PC-3 (cell line): Measurements from ENCODE around the gene HLA-DQA1. TPM values are rescaled to one million over a fixed set of nuclear protein-coding genes. Genes with fewer than 3 reads are reported as not detected.

ENCODE experiments used
- ATAC-seq: fragments of 200-7000 bp; cut with Tn5 transposase; 2 replicates; pipeline ENCODE4 v1.9.1; 2020; ENCODE audit warnings: mild to moderate bottlenecking, moderate library complexity
- BruUV-seq: library from RNA; stranded (reverse); fragments of 400-500 nt; replicated peaks from 2 replicates; lab custom pipeline; 2021; lab: Mats Ljungman, UMichigan
- CTCF ChIA-PET: fragments of 300-600 bp; sonication (Branson Sonifier 250); formaldehyde crosslinking; loops from one replicate; lab custom pipeline; 2022; ENCODE audit warnings: antibody characterized with exemption; lab: Charles Lee
- POLR2A ChIA-PET: fragments of 300-600 bp; sonication (Branson Sonifier 250); formaldehyde crosslinking; loops from one replicate; lab custom pipeline; 2022; ENCODE audit warnings: antibody characterized with exemption; ENCODE audit not compliant: unreplicated experiment; lab: Charles Lee
- DNase-seq: peaks from one replicate; pipeline ENCODE4 v3.0.0-alpha.2; 2015
- H2AFZ ChIP-seq: fragments of 300-600 bp; sonication (generic); 2 replicates; pipeline ENCODE4 v1.6.0; 2016; ENCODE audit warnings: antibody characterized with exemption, low read length
- H3F3A ChIP-seq: fragments of 300-600 bp; sonication (generic); one replicate; pipeline ENCODE4 v1.6.0; 2017; ENCODE audit warnings: antibody characterized with exemption, low read length, control low read depth, mild to moderate bottlenecking; ENCODE audit not compliant: unreplicated experiment
- H3K27ac ChIP-seq: fragments of 300-600 bp; sonication (generic); 2 replicates; pipeline ENCODE4 v1.5.1; 2016; ENCODE audit warnings: mild to moderate bottlenecking, low read length
- H3K27me3 ChIP-seq: fragments of 300-600 bp; sonication (generic); 2 replicates; pipeline ENCODE4 v1.6.1; 2016; ENCODE audit warnings: low read length, mixed read lengths
- H3K36me3 ChIP-seq: fragments of 300-600 bp; sonication (generic); 2 replicates; pipeline ENCODE4 v1.6.1; 2016; ENCODE audit warnings: low read depth, mixed run types, low read length, mixed read lengths
- H3K4me1 ChIP-seq: fragments of 300-600 bp; sonication (generic); 2 replicates; pipeline ENCODE4 v1.5.1; 2016; ENCODE audit warnings: low read length; ENCODE audit not compliant: insufficient read depth
- H3K4me2 ChIP-seq: fragments of 300-600 bp; sonication (generic); 2 replicates; pipeline ENCODE4 v1.6.0; 2016; ENCODE audit warnings: low read length
- H3K4me3 ChIP-seq: fragments of 300-600 bp; sonication (generic); 2 replicates; pipeline ENCODE4 v1.5.1; 2016; ENCODE audit warnings: mild to moderate bottlenecking, low read length, mixed read lengths
- H3K79me2 ChIP-seq: fragments of 300-600 bp; sonication (generic); 2 replicates; pipeline ENCODE4 v1.6.1; 2017; ENCODE audit warnings: low read length, mixed read lengths
- H3K9ac ChIP-seq: fragments of 300-600 bp; sonication (generic); 2 replicates; pipeline ENCODE4 v1.6.0; 2016; ENCODE audit warnings: mild to moderate bottlenecking, low read length
- H3K9me2 ChIP-seq: fragments of 300-600 bp; sonication (generic); replicated peaks from 2 replicates; pipeline ENCODE4 v1.6.1; 2016; ENCODE audit warnings: mixed run types, low read length, mixed read lengths
- H3K9me3 ChIP-seq: fragments of 300-600 bp; sonication (generic); 2 replicates; pipeline ENCODE4 v1.6.1; 2016; ENCODE audit warnings: low read length, mixed read lengths
- H4K20me1 ChIP-seq: fragments of 300-600 bp; sonication (generic); 2 replicates; pipeline ENCODE4 v1.6.1; 2016; ENCODE audit warnings: low read length, mixed read lengths
- EZH2 ChIP-seq: fragments of 300-600 bp; sonication (generic); IDR thresholded peaks from one replicate; pipeline ENCODE4 v1.6.1; 2017; ENCODE audit warnings: antibody characterized with exemption, mild to moderate bottlenecking, low read length; ENCODE audit not compliant: unreplicated experiment
- EZH2phosphoT487 ChIP-seq: fragments of 300-600 bp; sonication (generic); IDR thresholded peaks from 2 replicates; pipeline ENCODE4 v1.6.1; 2018; ENCODE audit warnings: mild to moderate bottlenecking, antibody characterized with exemption, low read length, borderline replicate concordance
- intact Hi-C: fragments of 100-400 bp; cut with micrococcal nuclease; formaldehyde crosslinking; loops from 2 replicates; pipeline ENCODE4 v1.9.0; 2023
- total RNA-seq: library from RNA; depleted of rRNA; stranded (reverse); fragments of >200 nt; gene quantifications from 2 replicates; pipeline ENCODE4 v1.2.3, GENCODE V29; 2014
- TF ChIP-seq, protein P1 (sequence below): fragments of 300-600 bp; sonication (generic); conservative IDR thresholded peaks from 2 replicates; pipeline ENCODE4 v1.5.1; 2017; ENCODE audit warnings: antibody characterized with exemption, low read depth, mild to moderate bottlenecking, low read length

The HLA-DQA1 gene
- total RNA-seq, 1 experiment from 2014 or later, result not detected

DNA sequence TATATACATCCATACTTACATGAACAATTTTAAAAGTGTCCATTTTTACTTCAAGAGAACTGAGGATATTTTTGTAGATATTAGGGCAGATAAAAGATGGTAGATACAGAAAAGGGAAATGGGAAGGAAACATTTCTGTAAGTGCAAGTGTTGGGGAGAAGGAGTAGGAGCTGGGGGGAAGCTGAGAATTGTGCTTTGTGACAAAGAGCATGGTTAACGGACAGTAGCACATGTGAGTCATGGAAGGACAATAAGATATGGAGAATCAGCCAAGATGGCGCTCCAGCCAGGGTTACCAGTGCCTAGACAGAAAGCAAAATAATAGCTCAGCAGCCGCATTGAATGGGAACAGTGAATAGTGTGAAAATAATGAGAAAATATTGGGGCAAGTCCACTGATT, 34.8 kb upstream of the HLA-DQA1 start:
- Histone ChIP-seq H2AFZ (no peak overlapping the region), H3K9me2 (no peaks in the 10 kb centered on the region), H3K27me3 (0 out of 2 replicates have a peak, but pooled peaks cover 6% of the 10 kb centered on the region), H3K9ac (no peak overlapping the region), H3F3A (no peaks in the 10 kb centered on the region), H3K4me1 (no peaks in the 10 kb centered on the region), H3K79me2 (no peaks in the 10 kb centered on the region), H3K9me3 (no peaks in the 10 kb centered on the region), H4K20me1 (no peaks in the 10 kb centered on the region), H3K36me3 (no peaks in the 10 kb centered on the region), H3K4me3 (no peak overlapping the region), H3K4me2 (no peak overlapping the region), H3K27ac (no peak overlapping the region)
- DNase-seq (no peak), ATAC-seq (no peak)
- BruUV-seq, result no TSS peak
- no peak for TF ChIP-seq EZH2
- TF ChIP-seq, protein P1, sequence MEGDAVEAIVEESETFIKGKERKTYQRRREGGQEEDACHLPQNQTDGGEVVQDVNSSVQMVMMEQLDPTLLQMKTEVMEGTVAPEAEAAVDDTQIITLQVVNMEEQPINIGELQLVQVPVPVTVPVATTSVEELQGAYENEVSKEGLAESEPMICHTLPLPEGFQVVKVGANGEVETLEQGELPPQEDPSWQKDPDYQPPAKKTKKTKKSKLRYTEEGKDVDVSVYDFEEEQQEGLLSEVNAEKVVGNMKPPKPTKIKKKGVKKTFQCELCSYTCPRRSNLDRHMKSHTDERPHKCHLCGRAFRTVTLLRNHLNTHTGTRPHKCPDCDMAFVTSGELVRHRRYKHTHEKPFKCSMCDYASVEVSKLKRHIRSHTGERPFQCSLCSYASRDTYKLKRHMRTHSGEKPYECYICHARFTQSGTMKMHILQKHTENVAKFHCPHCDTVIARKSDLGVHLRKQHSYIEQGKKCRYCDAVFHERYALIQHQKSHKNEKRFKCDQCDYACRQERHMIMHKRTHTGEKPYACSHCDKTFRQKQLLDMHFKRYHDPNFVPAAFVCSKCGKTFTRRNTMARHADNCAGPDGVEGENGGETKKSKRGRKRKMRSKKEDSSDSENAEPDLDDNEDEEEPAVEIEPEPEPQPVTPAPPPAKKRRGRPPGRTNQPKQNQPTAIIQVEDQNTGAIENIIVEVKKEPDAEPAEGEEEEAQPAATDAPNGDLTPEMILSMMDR, result no peak
- TF ChIP-seq EZH2phosphoT487, result no peak
- ChIA-PET POLR2A (no interaction called here), CTCF (no interaction called here)
- intact Hi-C loops, result no loop called here

GRCh38 chr6:32603222-32603621, 34.0 kb upstream of the HLA-DQA1 start:
- CTCF ChIA-PET, result no interaction called here
- DNase-seq (no peak), ATAC-seq (no peak)
- Histone ChIP-seq H3K4me1 (no peaks in the 10 kb centered on the region), H3F3A (no peaks in the 10 kb centered on the region), H3K9me2 (no peaks in the 10 kb centered on the region), H3K79me2 (no peaks in the 10 kb centered on the region), H3K36me3 (no peaks in the 10 kb centered on the region), H3K9ac (no peak overlapping the region), H3K27me3 (0 out of 2 replicates have a peak, but pooled peaks cover 6% of the 10 kb centered on the region), H3K9me3 (no peaks in the 10 kb centered on the region), H3K4me2 (no peak overlapping the region), H3K27ac (no peak overlapping the region), H4K20me1 (no peaks in the 10 kb centered on the region), H2AFZ (no peak overlapping the region), H3K4me3 (no peak overlapping the region)
- POLR2A ChIA-PET, result no interaction called here
- no peak for TF ChIP-seq EZH2
- TF ChIP-seq, protein P1, result no peak
- no peak for TF ChIP-seq EZH2phosphoT487
- intact Hi-C loops, result no loop called here
- BruUV-seq, result no TSS peak

DNA sequence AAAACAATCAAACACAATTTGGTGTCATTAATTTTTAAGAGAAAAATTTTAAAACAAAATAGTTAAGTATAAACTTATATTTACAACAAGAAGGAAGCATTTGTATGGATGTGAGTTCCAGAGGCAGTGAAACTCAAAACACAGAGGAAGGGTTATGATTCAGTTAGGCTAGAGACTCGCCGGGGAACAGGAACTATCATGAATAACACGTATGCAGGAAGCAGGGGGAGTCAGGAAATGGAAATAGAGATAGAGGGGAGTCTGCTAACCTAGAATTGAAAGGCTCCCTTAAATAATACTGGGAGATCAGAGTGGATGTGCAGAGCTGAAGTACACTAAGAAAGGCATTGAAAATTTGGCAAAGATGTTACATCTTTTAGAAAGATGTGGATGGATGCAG, 33.3 kb upstream of the HLA-DQA1 start:
- H3K4me2 ChIP-seq, result no peak overlapping the region
- ChIA-PET POLR2A (no interaction called here), CTCF (no interaction called here)
- no peak for DNase-seq
- H2AFZ ChIP-seq, result no peak overlapping the region
- TF ChIP-seq, protein P1, result no peak
- TF ChIP-seq EZH2phosphoT487 (no peak), EZH2 (no peak)
- no peaks in the 10 kb centered on the region for H3F3A ChIP-seq
- no peak overlapping the region for H3K27ac ChIP-seq
- no peaks in the 10 kb centered on the region for H3K36me3 ChIP-seq
- H3K4me1 ChIP-seq, result no peaks in the 10 kb centered on the region
- intact Hi-C loops, result no loop called here
- no peak overlapping the region for H3K9ac ChIP-seq
- H3K79me2 ChIP-seq, result no peaks in the 10 kb centered on the region
- no peak for ATAC-seq
- H3K27me3 ChIP-seq, result 0 out of 2 replicates have a peak, but pooled peaks cover 6% of the 10 kb centered on the region
- no peak overlapping the region for H3K4me3 ChIP-seq
- H3K9me2 ChIP-seq, result no peaks in the 10 kb centered on the region
- H4K20me1 ChIP-seq, result no peaks in the 10 kb centered on the region
- no TSS peak for BruUV-seq
- H3K9me3 ChIP-seq, result no peaks in the 10 kb centered on the region
